Glutamatergic neuron (in vitro differentiated cells): ENCODE data around the gene INPP4B. TPM values are rescaled to one million over a fixed set of nuclear protein-coding genes. Genes with fewer than 3 reads are reported as not detected.

Source experiments
- DNase-seq: peaks from one replicate; pipeline ENCODE4 v3.0.0; 2022
- H3K27ac Mint-ChIP-seq: one replicate; pipeline ENCODE4 v1.8.0; 2020; ENCODE audit warnings: mild to moderate bottlenecking, mixed read lengths, inconsistent platforms; ENCODE audit not compliant: unreplicated experiment
- H3K27me3 Mint-ChIP-seq: one replicate; pipeline ENCODE4 v1.8.0; 2020; ENCODE audit warnings: mild to moderate bottlenecking, moderate library complexity, mixed read lengths, inconsistent platforms; ENCODE audit not compliant: unreplicated experiment
- H3K36me3 Mint-ChIP-seq: one replicate; pipeline ENCODE4 v1.8.0; 2020; ENCODE audit warnings: mild to moderate bottlenecking, mixed read lengths, inconsistent platforms; ENCODE audit not compliant: unreplicated experiment
- H3K4me1 Mint-ChIP-seq: one replicate; pipeline ENCODE4 v1.8.0; 2020; ENCODE audit warnings: mild to moderate bottlenecking, low read depth, mixed read lengths, inconsistent platforms; ENCODE audit not compliant: unreplicated experiment
- H3K4me3 Mint-ChIP-seq: one replicate; pipeline ENCODE4 v1.8.0; 2020; ENCODE audit warnings: mild to moderate bottlenecking, mixed read lengths, inconsistent platforms; ENCODE audit not compliant: unreplicated experiment
- H3K9me3 Mint-ChIP-seq: one replicate; pipeline ENCODE4 v1.8.0; 2020; ENCODE audit warnings: mild to moderate bottlenecking, moderate library complexity, mixed read lengths, inconsistent platforms; ENCODE audit not compliant: unreplicated experiment
- CTCF ChIP-seq: fragments of 200-600 bp; sonication (generic); IDR thresholded peaks from one replicate; pipeline ENCODE4 v1.5.0; 2021; ENCODE audit not compliant: partially characterized antibody, unreplicated experiment
- total RNA-seq: library from RNA; stranded (reverse); fragmentation: NEBNext Ultra II Directional; extraction: Animal tissue kit (Norgen Biotek cat#: 25700); gene quantifications from one replicate; pipeline ENCODE4 v1.2.1, GENCODE V29; 2021; ENCODE audit not compliant: unreplicated experiment

INPP4B gene
- total RNA-seq, 1 donor from 2014 or later = 2.4 TPM

GRCh38 chr4:142282870-142283431 is 563.1 kb downstream of the INPP4B start:
- no peak overlapping the region for H3K27ac Mint-ChIP-seq
- TF ChIP-seq CTCF = peak; percentile 89
- DNase-seq = no peak
- no peaks in the 10 kb centered on the region for H3K4me1 Mint-ChIP-seq
- peaks cover 1% of the 10 kb centered on the region for H3K27me3 Mint-ChIP-seq
- H3K9me3 Mint-ChIP-seq = no peaks in the 10 kb centered on the region
- H3K36me3 Mint-ChIP-seq = no peaks in the 10 kb centered on the region
- no peak overlapping the region for H3K4me3 Mint-ChIP-seq

- Mint-ChIP-seq H3K27ac (no peak overlapping the region), H3K36me3 (no peaks in the 10 kb centered on the region), H3K27me3 (peaks cover 1% of the 10 kb centered on the region), H3K4me3 (no peak overlapping the region), H3K4me1 (no peaks in the 10 kb centered on the region), H3K9me3 (no peaks in the 10 kb centered on the region)
- DNase-seq = no peak
- no peak for TF ChIP-seq CTCF
Observed at GRCh38 chr4:142281999-142282398, 564.1 kb downstream of the INPP4B start.

- H3K27me3 Mint-ChIP-seq = peaks cover 1% of the 10 kb centered on the region
- no peak for DNase-seq
- no peak overlapping the region for H3K4me3 Mint-ChIP-seq
- H3K36me3 Mint-ChIP-seq = no peaks in the 10 kb centered on the region
- no peaks in the 10 kb centered on the region for H3K4me1 Mint-ChIP-seq
- no peaks in the 10 kb centered on the region for H3K9me3 Mint-ChIP-seq
- TF ChIP-seq CTCF = no peak
- H3K27ac Mint-ChIP-seq = no peak overlapping the region
Observed at GRCh38 chr4:142278663-142279062, 567.4 kb downstream of the INPP4B start.

- H3K4me3 Mint-ChIP-seq = no peak overlapping the region
- H3K27me3 Mint-ChIP-seq = peaks cover 1% of the 10 kb centered on the region
- H3K27ac Mint-ChIP-seq = no peak overlapping the region
- no peaks in the 10 kb centered on the region for H3K9me3 Mint-ChIP-seq
- H3K36me3 Mint-ChIP-seq = no peaks in the 10 kb centered on the region
- no peak for TF ChIP-seq CTCF
- DNase-seq = no peak
- no peaks in the 10 kb centered on the region for H3K4me1 Mint-ChIP-seq
Observed at GRCh38 chr4:142278171-142278570, 567.9 kb downstream of the INPP4B start.

GRCh38 chr4:142274137-142274536 is 572.0 kb downstream of the INPP4B start:
- Mint-ChIP-seq H3K4me1 (peaks cover 6% of the 10 kb centered on the region), H3K27me3 (no peaks in the 10 kb centered on the region), H3K27ac (no peak overlapping the region), H3K9me3 (no peaks in the 10 kb centered on the region), H3K36me3 (no peaks in the 10 kb centered on the region), H3K4me3 (no peak overlapping the region)
- no peak for TF ChIP-seq CTCF
- no peak for DNase-seq
